Measurements from ENCODE around the gene SMAD5. TPM values are rescaled to one million over a fixed set of nuclear protein-coding genes. Genes with fewer than 3 reads are reported as not detected.
A peak's percentile ranks its signal among the peaks of the same experiment; 100 is the strongest.

Gene SMAD5
- total and polyA plus RNA-seq, 2 of the 8 experiments (the other 6 are each of a cell fraction or from before 2014, with no cell fraction given), result 30.2 to 60.5 TPM

- no peak overlapping the region for H3K23ac ChIP-seq (ENCODE audit: insufficient read length)
- no peaks in the 10 kb centered on the region; a peak in 1 of 8 replicates for H3K36me3 ChIP-seq (ENCODE audit: control insufficient read depth in 2 of 4, insufficient read depth in 4 of 4, low read length in 3 of 4)
- no peak overlapping the region for H3K14ac ChIP-seq (ENCODE audit: insufficient read length)
- DNase-seq (ENCODE audit: low read depth in 1 of 2, low spot score in 2 of 2), result no peak
- peaks cover 7% of the 10 kb centered on the region for H3K79me1 ChIP-seq (ENCODE audit: low read depth, low read length)
- peaks cover 7% of the 10 kb centered on the region; the same call in 1 of the 2 replicates for H3K23me2 ChIP-seq (ENCODE audit: low read depth, low read length)
- FAIRE-seq, result no peak
- peaks cover 18 to 66% of the 10 kb centered on the region in 2 experiments for H3K79me2 ChIP-seq (ENCODE audit: control insufficient read depth in 1 of 2, insufficient read depth in 2 of 2, low read length in 2 of 2)
- H2BK12ac ChIP-seq (ENCODE audit: low read depth, low read length), result no peak overlapping the region
- POLR2A ChIA-PET (ENCODE audit: partially characterized antibody), result interaction anchor here (1.4 to 2.9 kb wide), 2 partner anchors 10 to 57 kb away, joined by 7 to 8 read pairs; no protein-coding TSS in a partner anchor
- no peak overlapping the region for H4K91ac ChIP-seq (replicated peaks; ENCODE audit: insufficient read length, low read length)
- no peak overlapping the region for H2AFZ ChIP-seq (ENCODE audit: low read length)
- no peak overlapping the region for H4K8ac ChIP-seq (ENCODE audit: extremely low read depth, insufficient read depth, low read length)
- H2BK5ac ChIP-seq (ENCODE audit: low read depth, low read length), result no peak overlapping the region
- CTCF ChIA-PET (ENCODE audit: partially characterized antibody), result interaction anchor here (1.1 to 1.3 kb wide), 2 partner anchors 13 to 77 kb away, joined by 4 read pairs; no protein-coding TSS in a partner anchor
- TF ChIP-seq MAFK (IDR thresholded peaks at IDR 0.05; ENCODE audit: low read depth, low read length) (no peak), YY1 (IDR thresholded peaks at IDR 0.05; ENCODE audit: low read depth, low read length) (no peak), SRF (IDR thresholded peaks at IDR 0.05; ENCODE audit: low read depth, low read length) (no peak), KDM4A (IDR thresholded peaks at IDR 0.05; ENCODE audit: low read depth, low read length, severe bottlenecking) (no peak), JUN (IDR thresholded peaks at IDR 0.05; ENCODE audit: low read depth, low read length) (no peak)
- no peaks in the 10 kb centered on the region for H3K27me3 ChIP-seq (replicated peaks in 1 of 4; ENCODE audit: control insufficient read depth in 3 of 4, extremely low read depth in 1 of 4, insufficient read depth in 3 of 4, low read length in 3 of 4)
- no peaks in the 10 kb centered on the region for H3K9me3 ChIP-seq (ENCODE audit: insufficient read depth in 2 of 2, low read depth in 1 of 2, low read length in 1 of 2)
- H4K20me1 ChIP-seq (replicated peaks in 1 of 2; ENCODE audit: control insufficient read depth in 1 of 2, insufficient read depth in 2 of 2, low read length in 2 of 2), result peaks cover 16 to 25% of the 10 kb centered on the region in 2 experiments
- 100% methylated on average over 1 of the region's 1 CpG; no CpG with 5 or more reads in 1 of the 2 experiments for WGBS, 2 experiments (ENCODE audit: extremely low coverage in 1 of 2, insufficient coverage in 1 of 2, insufficient read length in 1 of 2, insufficient replicate concordance in 2 of 2, low coverage in 1 of 2, low lambda C conversion rate in 2 of 2, missing lambda C conversion rate in 1 of 2)
- no peak overlapping the region for H2BK15ac ChIP-seq (ENCODE audit: low read length)
- H2BK20ac ChIP-seq (ENCODE audit: low read length), result no peak overlapping the region
- peak overlapping the region in 1 of 4 experiments; percentile 97; a peak in 2 of 8 replicates for H3K4me3 ChIP-seq (ENCODE audit: extremely low read depth in 1 of 4, insufficient read depth in 2 of 4, low read depth in 3 of 4, low read length in 4 of 4)
- H2AK5ac ChIP-seq (ENCODE audit: low read depth, low read length), result no peak overlapping the region
- no peak overlapping the region for H3K4ac ChIP-seq (replicated peaks; ENCODE audit: insufficient read length, low read depth, low read length)
- H3K18ac ChIP-seq (ENCODE audit: extremely low read depth, low read length), result no peak overlapping the region
- H3K27ac ChIP-seq (ENCODE audit: low read depth, low read length), result no peak overlapping the region
- H4K5ac ChIP-seq (ENCODE audit: insufficient read length, low read depth, low read length), result no peak overlapping the region
- H3K4me1 ChIP-seq (replicated peaks in 1 of 4; ENCODE audit: control insufficient read depth in 3 of 4, insufficient read depth in 4 of 4, low read length in 3 of 4), result peaks cover 0 to 9% (median 2%) of the 10 kb centered on the region in 4 experiments; a peak in 5 of 7 replicates
- no peak overlapping the region for H3K9ac ChIP-seq (replicated peaks in 1 of 4; ENCODE audit: extremely low read depth in 1 of 4, low read depth in 3 of 4, low read length in 3 of 4)
- no peak overlapping the region for H2BK120ac ChIP-seq (replicated peaks; ENCODE audit: low read depth, low read length)
- H3K56ac ChIP-seq (replicated peaks; ENCODE audit: insufficient read length, low read depth, low read length), result no peak overlapping the region
- H3K4me2 ChIP-seq (ENCODE audit: insufficient read depth in 1 of 2, low read depth in 2 of 2, low read length in 2 of 2), result peak overlapping the region in 1 of 2 experiments; percentile 93; a peak in 3 of 4 replicates
These were observed 2.0 kb downstream of the SMAD5 start for GRCh38 chr5:136134653-136135052.

Data from H1 (cell line).